ENCODE data around the gene EDA. TPM values are rescaled to one million over a fixed set of nuclear protein-coding genes. Genes with fewer than 3 reads are reported as not detected.

The EDA gene
- polyA plus RNA-seq, 3 donors from 2014 or later, result not detected

- Mint-ChIP-seq H3K4me3 (no peak overlapping the region), H3K9me3 (no peaks in the 10 kb centered on the region), H3K27ac (no peak overlapping the region), H3K27me3 (ENCODE audit: low read depth in 3 of 3) (peaks cover 0 to 17% (median 2%) of the 10 kb centered on the region in 3 donors), H3K4me1 (no peaks in the 10 kb centered on the region), H3K36me3 (no peaks in the 10 kb centered on the region)
- no peak for DNase-seq
Measured at GRCh38 chrX:70029863-70030262, 413.9 kb downstream of the EDA start.

GRCh38 chrX:70030301-70030767, 414.4 kb downstream of the EDA start:
- no peaks in the 10 kb centered on the region for H3K36me3 Mint-ChIP-seq
- H3K4me1 Mint-ChIP-seq, result no peaks in the 10 kb centered on the region
- no peak overlapping the region for H3K27ac Mint-ChIP-seq
- peak; percentile 6 to 36 (median 27) for DNase-seq
- H3K9me3 Mint-ChIP-seq, result no peaks in the 10 kb centered on the region
- no peak overlapping the region for H3K4me3 Mint-ChIP-seq
- H3K27me3 Mint-ChIP-seq (ENCODE audit: low read depth in 3 of 3), result peaks cover 0 to 17% (median 2%) of the 10 kb centered on the region in 3 donors

- H3K27ac Mint-ChIP-seq, result no peak overlapping the region
- H3K27me3 Mint-ChIP-seq (ENCODE audit: low read depth in 3 of 3), result peaks cover 0 to 10% (median 0%) of the 10 kb centered on the region in 3 donors
- H3K4me3 Mint-ChIP-seq, result no peak overlapping the region
- no peaks in the 10 kb centered on the region for H3K4me1 Mint-ChIP-seq
- DNase-seq, result no peak
- no peaks in the 10 kb centered on the region for H3K9me3 Mint-ChIP-seq
- H3K36me3 Mint-ChIP-seq, result no peaks in the 10 kb centered on the region
Measured at GRCh38 chrX:70032792-70033191, 416.9 kb downstream of the EDA start.

- Mint-ChIP-seq H3K27ac (no peak overlapping the region), H3K9me3 (no peaks in the 10 kb centered on the region), H3K4me3 (no peak overlapping the region), H3K4me1 (no peaks in the 10 kb centered on the region), H3K27me3 (ENCODE audit: low read depth in 3 of 3) (peaks cover 0 to 10% (median 0%) of the 10 kb centered on the region in 3 donors), H3K36me3 (no peaks in the 10 kb centered on the region)
- no peak for DNase-seq
Measured at GRCh38 chrX:70033348-70034051, 417.6 kb downstream of the EDA start.

GRCh38 chrX:70034646-70035045, 418.7 kb downstream of the EDA start:
- DNase-seq, result no peak
- Mint-ChIP-seq H3K36me3 (no peaks in the 10 kb centered on the region), H3K27me3 (ENCODE audit: low read depth in 3 of 3) (peaks cover 0 to 10% (median 0%) of the 10 kb centered on the region in 3 donors), H3K9me3 (no peaks in the 10 kb centered on the region), H3K4me1 (no peaks in the 10 kb centered on the region), H3K27ac (no peak overlapping the region), H3K4me3 (no peak overlapping the region)

- Mint-ChIP-seq H3K27me3 (ENCODE audit: low read depth in 3 of 3) (peaks cover 0 to 4% (median 0%) of the 10 kb centered on the region in 3 donors), H3K36me3 (no peaks in the 10 kb centered on the region), H3K9me3 (no peaks in the 10 kb centered on the region), H3K4me1 (no peaks in the 10 kb centered on the region), H3K27ac (no peak overlapping the region), H3K4me3 (no peak overlapping the region)
- DNase-seq, result no peak
Measured at GRCh38 chrX:70038515-70038914, 422.6 kb downstream of the EDA start.

- DNase-seq, result no peak
- Mint-ChIP-seq H3K27ac (no peak overlapping the region), H3K4me1 (no peaks in the 10 kb centered on the region), H3K4me3 (no peak overlapping the region), H3K36me3 (no peaks in the 10 kb centered on the region), H3K27me3 (ENCODE audit: low read depth in 3 of 3) (peaks cover 0 to 4% (median 0%) of the 10 kb centered on the region in 3 donors), H3K9me3 (no peaks in the 10 kb centered on the region)
Measured at GRCh38 chrX:70038951-70039350, 423.0 kb downstream of the EDA start.

GRCh38 chrX:70039758-70040157, 423.8 kb downstream of the EDA start:
- no peaks in the 10 kb centered on the region for H3K4me1 Mint-ChIP-seq
- H3K27ac Mint-ChIP-seq, result no peak overlapping the region
- H3K27me3 Mint-ChIP-seq (ENCODE audit: low read depth in 3 of 3), result peaks cover 0 to 2% (median 0%) of the 10 kb centered on the region in 3 donors
- H3K36me3 Mint-ChIP-seq, result no peaks in the 10 kb centered on the region
- DNase-seq, result no peak
- H3K9me3 Mint-ChIP-seq, result no peaks in the 10 kb centered on the region
- no peak overlapping the region for H3K4me3 Mint-ChIP-seq

GRCh38 chrX:70041993-70042392, 426.1 kb downstream of the EDA start:
- no peak overlapping the region for H3K27ac Mint-ChIP-seq
- no peaks in the 10 kb centered on the region for H3K9me3 Mint-ChIP-seq
- H3K27me3 Mint-ChIP-seq (ENCODE audit: low read depth in 3 of 3), result peaks cover 0 to 2% (median 1%) of the 10 kb centered on the region in 3 donors
- no peaks in the 10 kb centered on the region for H3K4me1 Mint-ChIP-seq
- no peak overlapping the region for H3K4me3 Mint-ChIP-seq
- H3K36me3 Mint-ChIP-seq, result no peaks in the 10 kb centered on the region
- DNase-seq, result no peak

- peaks cover 0 to 2% (median 1%) of the 10 kb centered on the region in 3 donors for H3K27me3 Mint-ChIP-seq (ENCODE audit: low read depth in 3 of 3)
- H3K36me3 Mint-ChIP-seq, result no peaks in the 10 kb centered on the region
- H3K9me3 Mint-ChIP-seq, result no peaks in the 10 kb centered on the region
- H3K4me3 Mint-ChIP-seq, result no peak overlapping the region
- H3K4me1 Mint-ChIP-seq, result no peaks in the 10 kb centered on the region
- H3K27ac Mint-ChIP-seq, result no peak overlapping the region
- no peak for DNase-seq
Measured at GRCh38 chrX:70042399-70043371, 426.8 kb downstream of the EDA start.

- H3K36me3 Mint-ChIP-seq, result no peaks in the 10 kb centered on the region
- no peak for DNase-seq
- no peaks in the 10 kb centered on the region for H3K9me3 Mint-ChIP-seq
- H3K4me1 Mint-ChIP-seq, result no peaks in the 10 kb centered on the region
- H3K27me3 Mint-ChIP-seq (ENCODE audit: low read depth in 3 of 3), result peaks cover 0 to 4% (median 1%) of the 10 kb centered on the region in 3 donors
- H3K27ac Mint-ChIP-seq, result no peak overlapping the region
- no peak overlapping the region for H3K4me3 Mint-ChIP-seq
Measured at GRCh38 chrX:70043685-70044084, 427.8 kb downstream of the EDA start.

- no peak overlapping the region for H3K4me3 Mint-ChIP-seq
Measured at GRCh38 chrX:70044541-70045245, 428.8 kb downstream of the EDA start.

GRCh38 chrX:70046978-70047377, 431.1 kb downstream of the EDA start:
- no peak for DNase-seq
- Mint-ChIP-seq H3K27ac (no peak overlapping the region), H3K4me1 (no peaks in the 10 kb centered on the region), H3K4me3 (no peak overlapping the region), H3K36me3 (no peaks in the 10 kb centered on the region), H3K9me3 (no peaks in the 10 kb centered on the region), H3K27me3 (ENCODE audit: low read depth in 3 of 3) (peaks cover 0 to 7% (median 6%) of the 10 kb centered on the region in 3 donors)

More at GRCh38 chrX:70044541-70045245, 428.8 kb downstream of the EDA start:
- H3K4me1 Mint-ChIP-seq, result no peaks in the 10 kb centered on the region
- H3K27me3 Mint-ChIP-seq (ENCODE audit: low read depth in 3 of 3), result peaks cover 0 to 4% (median 1%) of the 10 kb centered on the region in 3 donors
- no peaks in the 10 kb centered on the region for H3K9me3 Mint-ChIP-seq
- no peak for DNase-seq
- no peaks in the 10 kb centered on the region for H3K36me3 Mint-ChIP-seq
- no peak overlapping the region for H3K27ac Mint-ChIP-seq
